T-cell (primary cell): ENCODE data around the gene TM6SF1. TPM values are rescaled to one million over a fixed set of nuclear protein-coding genes. Genes with fewer than 3 reads are reported as not detected.

Experiments used
- total RNA-seq, 35 experiments: library from RNA in 6 of 35; stranded (reverse) in 6 of 35; fragments of 120-200 nt in 1 of 35; gene quantifications; one replicate each; pipeline versions ENCODE4 v1.2.1 to v1.2.4 and lab custom pipeline; 2013 to 2026

Gene TM6SF1
- total RNA-seq, 5 donors from 2014 or later (not counting 1 experiment from before 2014, with no cell fraction given), result 0.33 to 2.1 (median 0.84) TPM; not detected in 1

Other genes with a start within 250 kb of the TM6SF1 start
- 1 to 10 TPM; 2.7 to 9.1 (median 7.3) TPM for gene HOMER2, start 154.9 kb upstream of the TM6SF1 start, total RNA-seq
- gene RAMAC, start 121.4 kb upstream of the TM6SF1 start, total RNA-seq, result 10 to 100 TPM; 15.7 to 21.4 (median 17.4) TPM
- 10 to 100 TPM; 13.8 to 40.5 (median 37.7) TPM for gene C15orf40, start 96.0 kb upstream of the TM6SF1 start, total RNA-seq
- gene BTBD1, start 40.4 kb upstream of the TM6SF1 start, total RNA-seq, result 10 to 100 TPM; 34.8 to 38.4 (median 36.2) TPM
- 10 to 100 TPM in 2 of 5 donors, 1 to 10 TPM in 3; 3.7 to 13.4 (median 9.9) TPM for gene HDGFL3, start 100.2 kb downstream of the TM6SF1 start, total RNA-seq
- not detected for gene BNC1, start 177.0 kb downstream of the TM6SF1 start, total RNA-seq